K562 (cell line): ENCODE results near the gene EYA2. TPM values are rescaled to one million over a fixed set of nuclear protein-coding genes. Genes with fewer than 3 reads are reported as not detected.

ENCODE experiments used
- DPF2 ChIP-seq: fragments of 450-650 bp; IDR thresholded peaks from 2 replicates; pipeline ENCODE4 v1.6.1; 2016
- ELF1 ChIP-seq: fragments of 200-800 bp; sonication (Bioruptor generic); IDR thresholded peaks from 2 replicates; pipeline ENCODE4 v1.6.1; 2016; ENCODE audit warnings: missing genetic modification characterization, missing compliant biosample characterization
- FOXM1 ChIP-seq, 2 experiments: fragments of 450-650 bp in 1 of 2; sonication (generic) in 1 of 2; formaldehyde crosslinking in 1 of 2; IDR thresholded peaks; 2 replicates each; pipeline versions ENCODE4 v1.6.1 to v1.9.0; 2017 to 2022; ENCODE audit warnings: low read depth in 2 of 2, mild to moderate bottlenecking in 2 of 2, missing genetic modification reagents in 1 of 2, moderate library complexity in 1 of 2
- MAZ ChIP-seq, 2 experiments: fragments of 450-650 bp in 1 of 2; sonication (generic) in 1 of 2; formaldehyde crosslinking; IDR thresholded peaks in 1 of 2; conservative IDR thresholded peaks in 1 of 2; 2 replicates each; pipeline versions ENCODE4 v1.4.0 to v1.5.0; 2020; ENCODE audit warnings: mild to moderate bottlenecking in 1 of 2, missing genetic modification reagents in 1 of 2
- MEF2D ChIP-seq: conservative IDR thresholded peaks from 2 replicates; pipeline ENCODE4 v1.6.1; 2016; ENCODE audit warnings: low read depth, missing genetic modification characterization, missing compliant biosample characterization
- NCOA1 ChIP-seq: fragments of 450-650 bp; IDR thresholded peaks from 2 replicates; pipeline ENCODE4 v1.6.1; 2016; ENCODE audit warnings: low read depth
- NFXL1 ChIP-seq: fragments of 450-650 bp; formaldehyde crosslinking; IDR thresholded peaks from 2 replicates; pipeline ENCODE4 v1.4.0; 2021; ENCODE audit warnings: mild to moderate bottlenecking
- NR2C1 ChIP-seq, 2 experiments: fragments of 450-650 bp; IDR thresholded peaks; 2 replicates each; pipeline ENCODE4 v1.6.1; 2017; ENCODE audit warnings: mild to moderate bottlenecking in 2 of 2, antibody characterized with exemption in 1 of 2, inconsistent platforms in 1 of 2, missing compliant biosample characterization in 1 of 2, missing genetic modification characterization in 1 of 2
- PHTF2 ChIP-seq: fragments of 250-450 bp; sonication (Bioruptor Pico); IDR thresholded peaks from 2 replicates; pipeline ENCODE4 v1.5.0; 2021; ENCODE audit warnings: mild to moderate bottlenecking
- PTBP1 ChIP-seq: fragments of 200-400 bp; formaldehyde crosslinking; IDR thresholded peaks from 2 replicates; pipeline ENCODE4 v1.6.1; 2017; ENCODE audit warnings: low read depth, low read length
- ZBTB33 ChIP-seq: sonication (generic); formaldehyde crosslinking; IDR thresholded peaks from 2 replicates; pipeline ENCODE4 v1.8.1; 2023; ENCODE audit warnings: mild to moderate bottlenecking, missing genetic modification reagents
- ZFP91 ChIP-seq: sonication (generic); formaldehyde crosslinking; IDR thresholded peaks from 2 replicates; pipeline ENCODE4 v1.8.0; 2022; ENCODE audit warnings: mild to moderate bottlenecking, missing genetic modification reagents
- polyA plus RNA-seq, 8 experiments: library from polyadenylated mRNA; depleted of rRNA in 4 of 8; stranded (reverse) in 5 of 8; unstranded in 3 of 8; fragments of >200 nt; fragmentation: Nextera tagmentation in 2 of 8; fragmentation: Illumina TruSeq in 1 of 8; extraction: Ambion mirVana in 2 of 8; extraction: Trizol in 1 of 8; gene quantifications; 2 replicates each; pipeline versions ENCODE4 v1.2.1 to v1.2.3, GENCODE V29; 2011 to 2014; ENCODE audit warnings: inconsistent platforms in 1 of 8, missing spikeins in 1 of 8
- total RNA-seq, 7 experiments: library from RNA; depleted of rRNA in 6 of 7; stranded (reverse); fragments of >200 nt in 6 of 7; fragmentation: Illumina TruSeq in 2 of 7; extraction: Trizol in 2 of 7; gene quantifications; 2 replicates each; pipeline versions ENCODE4 v1.2.1 to v1.2.3, GENCODE V29; 2011 to 2021; ENCODE audit warnings: low replicate concordance in 1 of 7

Gene EYA2
- total and polyA plus RNA-seq, 9 of the 15 experiments (the other 6 are each of a cell fraction or from before 2014, with no cell fraction given): 0.03 TPM; not detected in 8

GRCh38 chr20:46998477-46999240 lies 104.0 kb downstream of the EYA2 start (continued):
- TF ChIP-seq ZBTB33 (no peak), FOXM1 (IDR thresholded peaks at IDR 0.05; ENCODE audit: low read depth) (no peak), FOXM1 (CRISPR knock-in tag; IDR thresholded peaks at IDR 0.05; ENCODE audit: low read depth) (no peak), MAZ (CRISPR knock-in tag; conservative IDR thresholded peaks at IDR 0.05 in 1 of 2, IDR thresholded peaks at IDR 0.05 in 1 of 2) (no peak), NFXL1 (no peak), PHTF2 (CRISPR knock-in tag) (no peak), ELF1 (tag) (peak; percentile 42; the same call in 1 of the 2 replicates), MEF2D (tag) (no peak), ZFP91 (no peak), NCOA1 (no peak), NR2C1 (IDR thresholded peaks at IDR 0.05) (no peak), NR2C1 (tag; IDR thresholded peaks at IDR 0.05) (no peak), PTBP1 (no peak), DPF2 (peak; percentile 17; the same call in 1 of the 2 replicates)
